KMS-11 (cell line): ENCODE data around the gene CLDN5.

ENCODE experiments used
- H2AFZ ChIP-seq: fragments of 200-600 bp; sonication (generic); 2 replicates; pipeline ENCODE4 v1.6.1; 2016; ENCODE audit warnings: antibody characterized with exemption, mixed run types, low read depth
- H3K27ac ChIP-seq: fragments of 200-600 bp; sonication (generic); 2 replicates; pipeline ENCODE4 v1.6.1; 2016; ENCODE audit warnings: mild to moderate bottlenecking, mixed run types
- H3K27me3 ChIP-seq: fragments of 200-600 bp; sonication (generic); 2 replicates; pipeline ENCODE4 v1.6.1; 2017; ENCODE audit warnings: mild to moderate bottlenecking, low read depth, mixed run types, moderate library complexity; ENCODE audit not compliant: insufficient read depth
- H3K36me3 ChIP-seq: fragments of 200-600 bp; sonication (generic); 2 replicates; pipeline ENCODE4 v1.6.1; 2017; ENCODE audit warnings: mild to moderate bottlenecking, mixed run types; ENCODE audit not compliant: insufficient read depth
- H3K4me1 ChIP-seq: fragments of 200-600 bp; sonication (generic); 2 replicates; pipeline ENCODE4 v1.6.1; 2016; ENCODE audit warnings: mild to moderate bottlenecking, low read depth, mixed run types; ENCODE audit not compliant: poor library complexity, severe bottlenecking
- H3K4me2 ChIP-seq: fragments of 200-600 bp; sonication (generic); 2 replicates; pipeline ENCODE4 v1.7.0; 2016; ENCODE audit warnings: mild to moderate bottlenecking, mixed run types
- H3K4me3 ChIP-seq: fragments of 200-600 bp; sonication (generic); IDR thresholded peaks from 2 replicates; pipeline ENCODE4 v1.6.1; 2017; ENCODE audit warnings: low read depth, low read length, mixed read lengths; ENCODE audit not compliant: insufficient read depth
- H3K79me2 ChIP-seq: fragments of 200-600 bp; sonication (generic); 2 replicates; pipeline ENCODE4 v1.6.1; 2016; ENCODE audit warnings: low read depth, mixed run types; ENCODE audit not compliant: insufficient read depth
- H3K9ac ChIP-seq: fragments of 200-600 bp; sonication (generic); 2 replicates; pipeline ENCODE4 v1.6.1; 2016; ENCODE audit warnings: mild to moderate bottlenecking, mixed run types
- H4K20me1 ChIP-seq: fragments of 200-600 bp; sonication (generic); 2 replicates; pipeline ENCODE4 v1.6.1; 2016; ENCODE audit warnings: mild to moderate bottlenecking, mixed run types; ENCODE audit not compliant: insufficient read depth
- TF ChIP-seq, protein P1 (sequence below): fragments of 200-600 bp; sonication (generic); conservative IDR thresholded peaks from 2 replicates; pipeline ENCODE4 v1.6.1; 2017; ENCODE audit warnings: low read depth, mild to moderate bottlenecking, antibody characterized with exemption, low read length, moderate library complexity, mixed read lengths

CLDN5 gene

DNA sequence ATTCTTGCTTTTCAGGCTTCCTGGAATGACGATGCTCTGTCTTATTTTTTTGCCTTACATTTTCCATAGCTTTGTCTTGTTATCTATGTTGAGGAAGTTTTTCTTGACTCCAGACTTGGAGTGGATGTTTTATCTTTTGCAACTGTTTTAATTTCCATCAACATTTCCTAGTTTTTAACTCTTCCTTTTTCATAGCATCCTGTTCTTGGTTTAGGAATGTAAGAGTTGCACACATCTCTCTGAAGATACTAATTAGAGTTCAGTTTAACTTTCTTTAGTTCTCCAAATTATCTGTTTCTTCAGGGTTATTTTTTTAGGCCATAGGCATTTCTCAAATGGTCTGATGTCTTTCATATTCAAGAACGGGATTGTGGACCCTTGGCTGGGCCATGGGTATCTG is 10.4 kb downstream of the CLDN5 start:
- Histone ChIP-seq H3K36me3 (no peaks in the 10 kb centered on the region), H3K27ac (no peak overlapping the region), H3K79me2 (no peaks in the 10 kb centered on the region), H3K4me1 (no peaks in the 10 kb centered on the region), H2AFZ (no peak overlapping the region), H3K4me2 (no peak overlapping the region), H4K20me1 (no peaks in the 10 kb centered on the region), H3K27me3 (no peaks in the 10 kb centered on the region), H3K4me3 (no peak overlapping the region), H3K9ac (no peak overlapping the region)
- TF ChIP-seq, protein P1, sequence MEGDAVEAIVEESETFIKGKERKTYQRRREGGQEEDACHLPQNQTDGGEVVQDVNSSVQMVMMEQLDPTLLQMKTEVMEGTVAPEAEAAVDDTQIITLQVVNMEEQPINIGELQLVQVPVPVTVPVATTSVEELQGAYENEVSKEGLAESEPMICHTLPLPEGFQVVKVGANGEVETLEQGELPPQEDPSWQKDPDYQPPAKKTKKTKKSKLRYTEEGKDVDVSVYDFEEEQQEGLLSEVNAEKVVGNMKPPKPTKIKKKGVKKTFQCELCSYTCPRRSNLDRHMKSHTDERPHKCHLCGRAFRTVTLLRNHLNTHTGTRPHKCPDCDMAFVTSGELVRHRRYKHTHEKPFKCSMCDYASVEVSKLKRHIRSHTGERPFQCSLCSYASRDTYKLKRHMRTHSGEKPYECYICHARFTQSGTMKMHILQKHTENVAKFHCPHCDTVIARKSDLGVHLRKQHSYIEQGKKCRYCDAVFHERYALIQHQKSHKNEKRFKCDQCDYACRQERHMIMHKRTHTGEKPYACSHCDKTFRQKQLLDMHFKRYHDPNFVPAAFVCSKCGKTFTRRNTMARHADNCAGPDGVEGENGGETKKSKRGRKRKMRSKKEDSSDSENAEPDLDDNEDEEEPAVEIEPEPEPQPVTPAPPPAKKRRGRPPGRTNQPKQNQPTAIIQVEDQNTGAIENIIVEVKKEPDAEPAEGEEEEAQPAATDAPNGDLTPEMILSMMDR, result no peak

- Histone ChIP-seq H3K79me2 (no peaks in the 10 kb centered on the region), H3K4me1 (no peaks in the 10 kb centered on the region), H3K27me3 (no peaks in the 10 kb centered on the region), H3K9ac (no peak overlapping the region), H2AFZ (no peak overlapping the region), H4K20me1 (no peaks in the 10 kb centered on the region), H3K27ac (no peak overlapping the region), H3K4me3 (no peak overlapping the region), H3K4me2 (no peak overlapping the region), H3K36me3 (no peaks in the 10 kb centered on the region)
- TF ChIP-seq, protein P1, result no peak
Observed at GRCh38 chr22:19510919-19511341, 13.3 kb downstream of the CLDN5 start.

DNA sequence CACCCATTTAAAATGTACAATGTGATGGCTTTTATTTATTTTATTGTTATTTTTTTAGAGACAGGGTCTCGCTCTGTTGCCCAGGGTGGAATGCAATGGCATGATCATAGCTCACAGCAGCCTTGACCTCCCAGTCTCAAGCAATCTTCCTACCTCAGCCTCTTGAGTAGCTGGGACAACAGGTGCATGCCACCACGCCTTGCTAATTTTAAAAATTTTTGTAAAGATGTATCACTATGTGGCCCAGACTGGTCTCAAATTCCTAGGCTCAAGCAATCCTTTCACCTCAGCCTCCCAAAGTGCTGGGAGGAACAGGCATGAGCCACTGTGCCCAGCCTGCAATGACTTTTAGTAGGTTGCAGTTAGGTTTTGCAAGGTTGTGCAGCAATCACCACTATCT is 14.3 kb downstream of the CLDN5 start:
- Histone ChIP-seq H2AFZ (no peak overlapping the region), H3K27me3 (no peaks in the 10 kb centered on the region), H3K79me2 (no peaks in the 10 kb centered on the region), H3K4me2 (no peak overlapping the region), H3K27ac (no peak overlapping the region), H3K36me3 (no peaks in the 10 kb centered on the region), H3K9ac (no peak overlapping the region), H4K20me1 (no peaks in the 10 kb centered on the region), H3K4me1 (no peaks in the 10 kb centered on the region), H3K4me3 (no peak overlapping the region)
- TF ChIP-seq, protein P1, result no peak

DNA sequence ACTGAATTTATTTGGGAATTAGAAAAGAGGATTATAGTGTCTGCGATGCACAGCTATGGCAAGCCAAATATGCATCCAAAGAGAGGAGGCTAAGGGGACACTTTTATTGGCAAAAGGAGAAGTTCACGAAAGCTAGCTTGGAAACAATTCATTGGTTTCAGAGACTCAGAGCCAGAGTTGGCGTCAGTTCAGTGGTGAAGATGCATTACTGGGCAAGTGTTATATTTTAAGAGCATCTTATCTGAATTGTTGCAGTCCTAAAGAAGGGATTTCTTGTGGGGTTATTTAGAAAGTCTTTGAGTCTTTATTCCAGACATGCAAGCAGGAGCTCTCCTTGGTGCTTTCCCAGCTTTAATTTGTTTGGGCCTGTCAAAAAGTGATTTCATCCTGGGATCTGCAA is 15.0 kb downstream of the CLDN5 start:
- no peak overlapping the region for H3K4me2 ChIP-seq
- H3K4me1 ChIP-seq, result no peaks in the 10 kb centered on the region
- TF ChIP-seq, protein P1, result no peak
- H2AFZ ChIP-seq, result no peak overlapping the region
- H3K9ac ChIP-seq, result no peak overlapping the region
- H3K27me3 ChIP-seq, result no peaks in the 10 kb centered on the region
- no peak overlapping the region for H3K4me3 ChIP-seq
- H3K36me3 ChIP-seq, result no peaks in the 10 kb centered on the region
- no peak overlapping the region for H3K27ac ChIP-seq
- H3K79me2 ChIP-seq, result no peaks in the 10 kb centered on the region
- no peaks in the 10 kb centered on the region for H4K20me1 ChIP-seq
